Stimulated activated naive CD8-positive, alpha-beta T cell treated with anti-CD3 and anti-CD28 coated beads, Interleukin-15, Interleukin-2, amounts not matched to agents 100 U/mL and 50 U/mL, for 24 hours (primary cell): ENCODE data around the gene TFAP2E.

Source experiments
- ATAC-seq: fragments of 150-1000 bp; cut with Tn5 transposase; one replicate; pipeline ENCODE4 v1.10.0; 2021
- DNase-seq: peaks from one replicate; pipeline ENCODE4 v3.0.0; 2021

The TFAP2E gene

GRCh38 chr1:35595684-35596083 is 22.6 kb downstream of the TFAP2E start:
- ATAC-seq = no peak
- no peak for DNase-seq

- ATAC-seq (no peak), DNase-seq (no peak)
Measured at GRCh38 chr1:35597870-35598269, 24.8 kb downstream of the TFAP2E start.

- ATAC-seq = no peak
Measured at GRCh38 chr1:35598895-35599294, 25.8 kb downstream of the TFAP2E start.

GRCh38 chr1:35599411-35599810 is 26.3 kb downstream of the TFAP2E start:
- no peak for DNase-seq
- no peak for ATAC-seq

More at GRCh38 chr1:35598895-35599294, 25.8 kb downstream of the TFAP2E start:
- DNase-seq = no peak

- DNase-seq (no peak), ATAC-seq (no peak)
Measured at GRCh38 chr1:35600593-35600992, 27.5 kb downstream of the TFAP2E start.

- ATAC-seq (no peak), DNase-seq (no peak)
Measured at GRCh38 chr1:35603468-35603867, 30.4 kb downstream of the TFAP2E start.

- no peak for DNase-seq
- no peak for ATAC-seq
Measured at GRCh38 chr1:35603941-35604340, 30.8 kb downstream of the TFAP2E start.

- DNase-seq = no peak
- no peak for ATAC-seq
Measured at GRCh38 chr1:35605071-35605866, 32.2 kb downstream of the TFAP2E start.

GRCh38 chr1:35605867-35606182 is 32.7 kb downstream of the TFAP2E start:
- DNase-seq (no peak), ATAC-seq (no peak)

- no peak for DNase-seq
- no peak for ATAC-seq
Measured at GRCh38 chr1:35611655-35612054, 38.5 kb downstream of the TFAP2E start.

- no peak for ATAC-seq
- no peak for DNase-seq
Measured at GRCh38 chr1:35615440-35615839, 42.3 kb downstream of the TFAP2E start.

- ATAC-seq (no peak), DNase-seq (no peak)
Measured at GRCh38 chr1:35619237-35620121, 46.4 kb downstream of the TFAP2E start.

- DNase-seq (no peak), ATAC-seq (no peak)
Measured at GRCh38 chr1:35622510-35623178, 49.5 kb downstream of the TFAP2E start.

- DNase-seq (no peak), ATAC-seq (no peak)
Measured at GRCh38 chr1:35623832-35624231, 50.7 kb downstream of the TFAP2E start.

- DNase-seq (no peak), ATAC-seq (no peak)
Measured at GRCh38 chr1:35629051-35629450, 55.9 kb downstream of the TFAP2E start.

GRCh38 chr1:35631396-35631795 is 58.3 kb downstream of the TFAP2E start:
- no peak for DNase-seq
- no peak for ATAC-seq

- ATAC-seq (no peak), DNase-seq (no peak)
Measured at GRCh38 chr1:35633547-35633946, 60.4 kb downstream of the TFAP2E start.

- no peak for DNase-seq
- no peak for ATAC-seq
Measured at GRCh38 chr1:35637401-35637809, 64.3 kb downstream of the TFAP2E start.

- DNase-seq (peak; percentile 14), ATAC-seq (no peak)
Measured at GRCh38 chr1:35640380-35641232, 67.5 kb downstream of the TFAP2E start.

- peak; percentile 98 for DNase-seq
- peak; percentile 96 for ATAC-seq
Measured at GRCh38 chr1:35641233-35641866, 68.2 kb downstream of the TFAP2E start, which contains the start of gene PSMB2. PSMB2 (minus strand) TSS chr1:35641526; CDS start chr1:35641432, 94 bp downstream.

GRCh38 chr1:35642471-35642955 is 69.4 kb downstream of the TFAP2E start:
- ATAC-seq (no peak), DNase-seq (peak; percentile 38)
